HepG2 (cell line): ENCODE results near the gene BICRA.

Experiments used
- POLR2A ChIP-seq, 2 experiments: IDR thresholded peaks; 2 replicates each; pipeline ENCODE4 v1.6.1; 2011; ENCODE audit warnings: low read depth in 2 of 2, low read length in 2 of 2, mild to moderate bottlenecking in 1 of 2, moderate library complexity in 1 of 2; ENCODE audit not compliant: insufficient read depth in 1 of 2
- RFX5 ChIP-seq: IDR thresholded peaks from 2 replicates; pipeline ENCODE4 v1.6.1; 2011; ENCODE audit warnings: low read depth, low read length, improper control_type of control experiment
- ZNF549 ChIP-seq: sonication (generic); formaldehyde crosslinking; IDR thresholded peaks from 2 replicates; pipeline ENCODE4 v1.5.0; 2020; ENCODE audit warnings: missing genetic modification reagents
- TF ChIP-seq, protein P1 (sequence below): sonication (generic); formaldehyde crosslinking; IDR thresholded peaks from 2 replicates; pipeline ENCODE4 v1.5.0; 2020; ENCODE audit warnings: mild to moderate bottlenecking, missing genetic modification reagents, moderate library complexity
- TF ChIP-seq, protein P2 (sequence below): sonication (generic); formaldehyde crosslinking; IDR thresholded peaks from 2 replicates; pipeline ENCODE4 v1.4.0; 2020; ENCODE audit warnings: missing genetic modification reagents

DNA sequence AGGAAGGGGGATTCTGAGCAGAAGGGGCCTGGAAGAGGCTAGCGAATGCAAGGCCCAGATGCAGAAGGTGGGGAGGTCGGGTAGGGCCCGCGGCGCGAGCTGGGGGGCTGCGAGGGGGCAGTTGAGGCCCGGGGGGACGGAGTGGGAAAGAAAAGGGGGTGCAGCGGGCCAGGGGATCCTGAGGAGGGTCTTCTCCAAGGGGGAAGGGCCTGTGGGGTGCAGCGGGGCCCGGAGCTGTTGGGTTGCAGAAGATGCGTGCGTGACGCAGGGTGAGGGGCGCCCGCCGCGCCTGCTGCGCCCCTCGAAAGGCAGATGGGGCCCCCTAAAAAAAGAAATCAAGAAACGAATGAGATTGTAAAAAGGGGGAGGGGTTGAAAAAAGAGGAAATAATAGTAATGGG, 36.3 kb upstream of the BICRA start:
- TF ChIP-seq RFX5 (no peak), ZNF549 (CRISPR knock-in tag) (no peak), POLR2A (IDR thresholded peaks at IDR 0.05; ENCODE audit: insufficient read depth in 1 of 2, low read depth in 2 of 2, low read length in 2 of 2) (no peak)
- TF ChIP-seq, protein P1, sequence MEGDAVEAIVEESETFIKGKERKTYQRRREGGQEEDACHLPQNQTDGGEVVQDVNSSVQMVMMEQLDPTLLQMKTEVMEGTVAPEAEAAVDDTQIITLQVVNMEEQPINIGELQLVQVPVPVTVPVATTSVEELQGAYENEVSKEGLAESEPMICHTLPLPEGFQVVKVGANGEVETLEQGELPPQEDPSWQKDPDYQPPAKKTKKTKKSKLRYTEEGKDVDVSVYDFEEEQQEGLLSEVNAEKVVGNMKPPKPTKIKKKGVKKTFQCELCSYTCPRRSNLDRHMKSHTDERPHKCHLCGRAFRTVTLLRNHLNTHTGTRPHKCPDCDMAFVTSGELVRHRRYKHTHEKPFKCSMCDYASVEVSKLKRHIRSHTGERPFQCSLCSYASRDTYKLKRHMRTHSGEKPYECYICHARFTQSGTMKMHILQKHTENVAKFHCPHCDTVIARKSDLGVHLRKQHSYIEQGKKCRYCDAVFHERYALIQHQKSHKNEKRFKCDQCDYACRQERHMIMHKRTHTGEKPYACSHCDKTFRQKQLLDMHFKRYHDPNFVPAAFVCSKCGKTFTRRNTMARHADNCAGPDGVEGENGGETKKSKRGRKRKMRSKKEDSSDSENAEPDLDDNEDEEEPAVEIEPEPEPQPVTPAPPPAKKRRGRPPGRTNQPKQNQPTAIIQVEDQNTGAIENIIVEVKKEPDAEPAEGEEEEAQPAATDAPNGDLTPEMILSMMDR: no peak
- TF ChIP-seq, protein P2, sequence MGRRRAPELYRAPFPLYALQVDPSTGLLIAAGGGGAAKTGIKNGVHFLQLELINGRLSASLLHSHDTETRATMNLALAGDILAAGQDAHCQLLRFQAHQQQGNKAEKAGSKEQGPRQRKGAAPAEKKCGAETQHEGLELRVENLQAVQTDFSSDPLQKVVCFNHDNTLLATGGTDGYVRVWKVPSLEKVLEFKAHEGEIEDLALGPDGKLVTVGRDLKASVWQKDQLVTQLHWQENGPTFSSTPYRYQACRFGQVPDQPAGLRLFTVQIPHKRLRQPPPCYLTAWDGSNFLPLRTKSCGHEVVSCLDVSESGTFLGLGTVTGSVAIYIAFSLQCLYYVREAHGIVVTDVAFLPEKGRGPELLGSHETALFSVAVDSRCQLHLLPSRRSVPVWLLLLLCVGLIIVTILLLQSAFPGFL: no peak
